COLO668 (cell line): ENCODE data around the gene CYP17A1.
"Not testable (repeated sequence)": the region's sequence is repeated elsewhere in the genome, so short reads cannot be mapped to it uniquely, and the experiment has no call there.

Experiments used
- DNase-seq: peaks from one replicate; lab custom pipeline; 2025; ENCODE audit not compliant: unreplicated experiment; lab: John Stamatoyannopoulos, UW

Gene CYP17A1

DNA sequence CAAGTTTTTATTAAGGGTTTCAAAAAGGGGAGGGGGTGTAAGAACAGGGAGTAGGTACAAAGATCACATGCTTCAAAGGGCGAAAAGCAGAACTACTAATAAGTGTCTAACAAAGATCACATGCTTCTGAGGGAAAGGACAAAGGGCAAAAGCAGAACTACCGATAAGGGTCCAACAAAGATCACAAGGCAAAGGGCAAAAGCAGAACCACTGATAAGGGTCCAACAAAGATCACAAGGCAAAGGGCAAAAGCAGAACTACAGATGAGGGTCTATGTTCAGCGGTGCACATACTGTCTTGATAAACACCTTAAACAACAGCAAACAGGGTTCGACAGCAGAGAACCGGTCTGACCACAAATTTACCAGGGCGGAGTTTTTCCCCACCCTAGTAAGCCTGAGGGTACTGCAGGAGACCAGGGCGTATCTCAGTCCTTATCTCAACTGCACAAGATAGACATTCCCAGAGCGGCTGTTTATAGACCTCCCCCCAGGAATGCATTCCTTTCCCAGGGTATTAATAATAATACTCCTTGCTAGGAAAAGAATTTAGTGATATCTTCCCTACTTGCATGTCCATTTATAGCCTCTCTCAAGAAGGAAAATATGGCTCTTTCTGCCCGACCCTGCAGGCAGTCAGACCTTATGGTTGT, 1.2 kb upstream of the CYP17A1 start:
- DNase-seq = not testable (repeated sequence)

DNA sequence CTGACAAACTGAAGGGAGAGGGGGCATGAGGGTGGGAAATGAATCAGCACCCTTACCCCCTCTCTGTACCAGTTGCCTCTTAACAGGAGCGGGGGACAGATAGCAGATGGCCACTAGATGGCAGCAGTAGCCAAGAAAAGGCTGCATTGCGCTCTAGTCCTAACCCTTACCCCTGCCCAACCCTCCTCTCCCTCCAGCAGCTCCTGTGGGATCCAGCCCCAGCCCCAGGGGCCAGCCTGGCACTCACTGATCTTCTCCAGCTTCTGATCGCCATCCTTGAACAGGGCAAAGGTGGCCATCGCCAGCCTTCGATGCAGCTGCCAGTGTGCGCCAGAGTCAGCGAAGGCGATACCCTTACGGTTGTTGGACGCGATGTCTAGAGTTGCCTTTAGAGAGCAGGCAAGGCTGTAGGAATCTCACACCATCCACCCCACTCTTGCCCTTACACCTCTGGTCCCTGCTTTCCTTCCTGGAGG, 2.2 kb downstream of the CYP17A1 start:
- DNase-seq = peak; percentile 67

DNA sequence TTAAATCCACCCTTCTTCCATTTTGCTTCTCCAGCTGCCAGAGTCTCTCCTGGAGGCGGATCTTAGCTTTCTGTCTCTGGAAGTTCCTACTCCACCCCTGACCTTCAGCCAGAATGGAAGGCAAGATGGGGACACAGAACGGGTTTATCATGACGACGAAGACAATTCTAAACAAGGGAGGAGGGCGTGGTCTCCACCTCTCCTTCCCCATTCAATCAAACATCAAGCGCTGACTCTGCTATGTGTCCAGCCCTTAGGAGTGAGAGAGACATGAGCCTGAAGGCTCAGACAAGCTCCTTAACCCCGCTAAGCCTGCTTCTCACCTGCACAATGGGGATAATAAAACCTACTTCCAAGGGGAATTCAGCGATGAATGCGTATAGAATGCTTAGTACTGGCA, 3.1 kb downstream of the CYP17A1 start:
- DNase-seq = no peak

DNA sequence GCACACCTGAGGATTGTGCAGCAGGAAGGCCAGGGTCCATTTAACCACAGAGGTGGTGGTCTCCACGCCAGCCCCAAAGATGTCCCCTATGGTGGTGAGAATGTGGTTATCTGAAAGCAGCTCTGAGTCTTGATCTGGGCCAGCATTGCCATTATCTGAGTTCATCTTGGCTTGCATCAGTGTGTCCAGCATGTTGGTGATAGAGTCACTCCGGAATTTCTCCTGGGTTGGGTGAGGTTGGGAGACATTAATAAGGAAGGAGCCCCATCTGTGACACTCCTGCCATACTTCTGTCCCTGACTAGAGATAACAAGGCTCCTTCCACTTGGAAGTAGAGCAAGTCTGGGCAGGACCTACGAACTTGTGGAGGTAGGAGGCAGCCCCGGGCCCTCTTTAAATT, 4.2 kb downstream of the CYP17A1 start:
- no peak for DNase-seq

DNA sequence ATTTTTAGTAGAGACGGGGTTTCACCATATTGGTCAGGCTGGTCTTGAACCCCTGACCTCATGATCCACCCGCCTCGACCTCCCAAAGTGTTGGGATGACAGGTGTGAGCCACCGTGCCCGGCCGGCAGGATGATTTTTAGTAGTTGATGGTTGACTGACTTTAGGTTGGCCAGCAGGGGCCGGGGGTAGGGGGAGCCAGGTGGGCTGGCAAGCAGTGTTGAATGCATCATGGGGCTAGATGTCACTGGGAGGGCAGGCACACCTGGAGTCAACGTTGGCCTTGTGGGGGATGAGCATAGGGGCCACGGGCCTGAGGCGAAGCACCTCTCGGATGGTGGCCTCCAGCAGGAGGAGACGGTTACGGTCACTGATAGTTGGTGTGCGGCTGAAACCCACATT, 5.0 kb downstream of the CYP17A1 start:
- no peak for DNase-seq

DNA sequence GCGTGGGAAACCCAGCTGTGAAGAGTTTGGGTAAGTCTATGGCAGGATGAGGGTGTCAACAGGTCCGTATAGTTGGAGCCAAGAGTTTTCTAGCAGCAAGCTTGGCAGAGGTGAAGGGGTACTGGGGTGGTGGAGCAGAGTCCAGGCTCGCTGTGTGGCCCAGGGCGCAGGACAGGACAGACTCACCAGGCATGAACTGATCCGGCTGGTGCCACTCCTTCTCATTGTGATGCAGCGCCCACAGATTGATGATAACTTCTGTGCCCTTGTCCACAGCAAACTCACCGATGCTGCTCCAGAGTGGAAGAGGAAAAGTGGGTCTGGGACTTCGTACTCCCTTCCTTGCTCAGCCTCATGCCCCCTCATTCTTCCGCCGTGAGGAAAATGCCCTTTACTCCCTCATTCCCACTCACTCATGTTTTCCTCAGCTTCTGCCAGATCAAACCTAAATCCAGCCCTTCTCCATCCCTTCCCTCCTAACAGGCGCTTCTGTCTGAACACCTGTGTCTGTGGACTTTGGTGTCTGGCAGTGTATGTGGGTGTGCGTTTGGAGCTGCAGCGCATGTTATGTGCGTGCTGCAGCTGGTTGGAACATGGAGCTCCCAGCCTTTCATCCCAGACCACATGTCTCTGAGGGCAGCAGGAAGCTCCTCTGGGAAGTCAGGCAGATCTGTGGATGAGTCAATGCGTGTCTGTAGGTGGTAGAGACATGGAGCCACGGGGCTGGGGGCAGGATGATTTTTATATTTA, 5.7 kb downstream of the CYP17A1 start:
- DNase-seq = no peak

DNA sequence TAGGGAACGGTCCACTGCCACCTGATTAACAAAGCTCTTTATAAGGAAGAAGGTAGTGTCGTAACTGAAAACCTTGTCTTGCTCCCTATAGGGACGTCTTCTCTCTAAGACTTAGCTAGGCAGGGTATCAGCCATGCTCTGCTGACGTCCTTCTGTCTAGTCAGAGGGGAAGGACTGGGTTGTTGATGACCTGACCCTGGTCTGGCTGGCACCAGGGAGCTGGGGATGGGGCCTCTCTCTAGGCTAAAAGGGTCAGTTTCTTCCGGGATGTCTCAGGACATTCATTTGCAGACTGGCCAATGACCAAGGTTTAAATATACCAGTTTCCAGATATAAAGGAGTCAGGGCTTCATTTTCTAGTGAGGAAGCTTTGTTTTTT, 9.6 kb downstream of the CYP17A1 start:
- no peak for DNase-seq

DNA sequence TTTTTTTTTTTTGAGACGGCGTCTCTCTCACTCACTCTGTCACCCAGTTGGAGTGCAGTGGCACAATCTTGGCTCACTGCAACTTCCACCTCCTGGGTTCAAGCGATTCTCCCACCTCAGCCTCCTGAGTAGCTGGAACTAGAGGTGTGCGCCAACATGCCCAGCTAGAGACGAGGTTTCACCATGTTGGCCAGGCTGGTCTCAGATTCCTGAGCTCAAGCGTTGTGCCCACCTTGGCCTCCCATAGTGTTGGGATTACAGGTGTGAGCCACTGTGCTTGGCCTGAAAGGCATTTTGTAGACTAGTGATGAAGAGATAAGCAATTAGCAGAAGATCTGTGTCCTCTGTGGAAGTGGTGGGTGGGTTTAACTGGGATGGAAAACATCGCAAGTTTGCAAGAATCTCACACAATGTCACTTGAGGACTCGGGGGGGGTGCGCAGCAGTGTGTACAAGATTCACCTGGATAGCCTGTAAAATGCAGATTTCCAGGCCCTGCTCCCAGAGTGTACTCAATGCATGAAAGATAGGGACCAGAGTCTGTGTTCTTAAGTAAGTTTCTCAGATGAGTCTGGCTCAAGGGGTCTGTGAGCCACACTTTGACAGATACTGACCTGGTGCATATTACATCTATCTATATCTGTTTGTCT, 10.9 kb downstream of the CYP17A1 start:
- no peak for DNase-seq

DNA sequence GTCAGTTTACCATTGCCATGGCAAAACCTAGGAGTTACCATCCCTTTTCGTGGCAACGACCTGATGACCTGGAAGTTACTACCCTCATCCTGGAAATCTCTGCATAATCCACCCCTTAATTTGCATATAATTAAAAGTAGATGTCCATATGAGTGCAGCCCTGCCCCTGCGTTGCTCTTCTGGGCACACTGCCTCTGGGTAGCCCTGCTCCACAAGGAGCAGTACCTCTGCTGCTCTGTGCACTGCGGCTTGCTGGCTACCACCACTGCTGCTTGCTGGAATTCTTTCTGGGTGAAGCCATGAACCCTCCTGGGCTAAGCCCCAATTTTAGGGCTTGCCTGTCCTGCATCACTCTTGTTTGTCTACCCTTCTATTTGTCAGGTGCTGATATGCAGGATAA, 12.5 kb downstream of the CYP17A1 start:
- no peak for DNase-seq

DNA sequence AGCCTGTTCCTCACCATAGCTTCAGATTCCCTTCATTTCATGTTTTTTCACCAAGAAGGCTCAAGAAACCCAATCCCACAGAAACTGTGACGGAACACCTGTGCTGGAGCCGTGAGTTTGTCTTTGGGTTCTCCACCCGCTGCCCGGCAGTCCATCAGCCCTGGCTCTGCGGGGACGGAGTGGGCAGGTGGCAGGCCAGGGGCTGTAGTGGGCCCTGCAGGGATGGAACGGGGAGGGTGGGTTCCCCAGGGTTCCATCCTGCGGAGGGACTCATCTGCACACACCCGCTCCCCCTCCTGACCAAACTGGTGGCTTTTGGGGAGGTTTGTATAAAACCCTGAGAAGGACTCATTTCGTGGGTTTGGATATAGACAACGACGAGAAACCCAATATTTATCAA, 15.0 kb downstream of the CYP17A1 start:
- no peak for DNase-seq

DNA sequence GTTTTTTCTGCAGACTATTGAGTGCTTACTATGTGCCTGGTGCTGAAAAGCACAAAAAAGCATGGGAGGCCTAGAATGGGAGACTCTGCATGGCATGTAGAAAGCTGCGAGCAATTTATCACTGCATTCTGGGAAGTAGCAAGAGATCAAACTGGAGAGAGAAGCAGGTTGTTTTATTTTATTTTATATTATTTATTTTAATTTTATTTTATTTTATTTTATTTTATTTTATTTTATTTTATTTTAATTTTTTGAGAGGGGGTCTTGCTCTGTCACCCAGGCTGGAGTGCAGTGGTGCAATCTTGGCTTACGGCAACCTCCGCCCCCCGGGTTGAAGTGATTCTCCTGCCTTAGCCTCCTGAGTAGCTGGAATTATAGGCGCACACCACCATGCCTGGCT, 17.2 kb downstream of the CYP17A1 start:
- DNase-seq = not testable (repeated sequence)

DNA sequence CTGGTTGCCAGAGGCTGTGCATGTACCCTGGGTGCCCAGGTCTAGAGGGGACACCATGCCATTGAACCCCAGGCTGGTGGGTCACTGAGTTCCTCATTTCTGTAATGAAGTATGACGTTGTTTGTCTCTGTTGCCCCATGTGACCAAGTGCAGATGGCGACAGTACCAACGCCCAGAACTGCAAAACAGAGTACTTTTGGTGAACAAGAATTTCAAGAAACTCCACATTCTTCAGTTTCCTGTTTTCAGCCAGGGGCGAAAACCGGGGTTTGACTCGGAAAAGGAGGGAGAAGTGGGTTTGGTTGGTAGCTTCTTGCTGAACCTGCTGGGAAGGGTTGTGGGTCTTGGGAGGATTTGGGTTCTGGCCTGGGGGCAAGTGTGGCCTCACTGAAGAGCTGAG, 18.2 kb downstream of the CYP17A1 start:
- no peak for DNase-seq

DNA sequence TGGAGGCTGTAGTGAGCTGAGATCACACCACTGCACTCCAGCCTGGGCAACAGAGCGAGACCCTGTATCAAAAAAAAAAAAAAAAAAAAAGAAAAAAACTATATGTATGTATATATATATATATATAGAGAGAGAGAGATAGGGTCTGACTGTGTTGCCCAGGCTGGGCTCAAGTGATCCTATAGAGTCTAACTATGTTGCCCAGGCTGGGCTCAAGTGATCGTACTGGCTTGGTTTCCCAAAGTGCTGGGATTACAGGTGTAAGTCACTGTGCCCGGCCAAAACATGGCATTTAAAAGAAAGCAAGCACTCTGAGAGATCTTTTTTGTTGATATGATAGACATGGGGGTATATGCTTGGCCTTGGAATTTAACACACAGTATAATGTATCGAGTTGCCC, 20.0 kb downstream of the CYP17A1 start:
- DNase-seq = no peak

DNA sequence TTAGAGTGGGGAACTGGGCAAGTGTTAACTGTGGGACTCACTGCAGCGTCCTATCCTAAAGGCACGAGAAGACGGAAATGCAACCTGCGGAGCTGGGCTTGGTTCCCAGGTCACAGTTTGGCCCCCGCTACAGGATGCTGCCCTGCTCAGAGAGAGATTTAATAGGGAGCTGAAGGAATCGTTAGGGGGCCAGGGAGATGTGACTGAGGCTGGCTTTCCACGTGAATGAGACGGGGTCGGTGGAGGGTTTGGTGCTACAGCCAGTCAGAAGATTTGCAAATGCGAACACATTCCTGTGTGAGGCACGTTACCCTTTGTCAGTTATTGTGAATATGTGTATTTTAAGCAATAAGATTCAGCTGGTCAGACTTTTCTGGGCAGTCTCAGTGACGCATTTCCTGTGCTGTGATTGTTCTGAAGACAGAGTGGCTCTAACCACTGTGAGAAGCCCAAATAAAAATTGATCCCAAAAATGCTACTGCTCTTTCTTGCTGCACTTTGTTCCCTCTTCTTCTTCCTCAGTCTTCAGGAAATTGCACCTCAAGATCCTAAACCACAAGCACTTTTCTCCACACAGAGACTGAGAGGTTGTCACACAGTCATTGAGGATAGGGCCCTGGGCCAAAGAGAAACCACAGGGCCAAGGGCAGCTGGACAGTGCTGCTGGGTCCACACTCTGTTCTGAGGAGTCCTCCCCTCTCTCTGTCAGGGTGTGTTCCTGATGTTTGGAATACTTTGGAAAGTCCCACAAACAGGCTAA, 21.2 kb downstream of the CYP17A1 start:
- no peak for DNase-seq

DNA sequence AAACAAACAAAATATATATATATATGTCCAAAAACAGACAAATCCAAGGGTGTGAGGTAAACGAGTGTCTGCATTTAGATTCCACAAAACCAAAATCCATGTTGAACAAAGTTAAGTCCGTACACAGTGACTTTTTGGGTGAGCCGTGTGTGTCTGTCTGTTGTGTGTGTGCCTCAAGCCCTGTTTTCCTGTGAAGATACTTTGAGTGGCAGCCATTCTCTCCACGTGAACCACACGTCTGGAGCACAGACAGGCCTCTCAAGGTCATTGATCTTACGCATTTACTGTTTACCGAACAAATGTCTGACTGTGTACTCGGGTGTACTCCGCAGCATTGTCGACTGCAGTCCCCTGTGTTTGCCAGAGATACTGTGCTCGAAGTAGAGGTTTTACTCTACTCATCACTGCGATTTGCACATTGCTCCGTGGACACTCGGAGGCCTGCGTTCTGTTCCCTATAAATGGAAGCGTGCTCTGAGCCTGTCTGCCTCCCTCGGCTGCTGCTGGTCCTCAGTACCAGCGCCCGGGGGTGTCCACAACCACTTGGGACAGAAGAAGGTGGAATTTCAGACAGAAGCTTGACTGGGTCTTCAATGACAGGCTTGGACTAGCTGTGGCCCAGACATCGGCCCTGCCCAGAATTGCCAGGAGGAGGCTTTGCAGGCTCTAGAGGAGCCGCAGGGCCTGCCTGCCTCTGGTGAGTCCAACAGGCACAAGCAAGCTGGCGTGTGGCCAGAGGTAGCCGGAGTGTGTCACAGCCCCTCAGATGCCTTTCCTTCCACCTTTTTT, 22.1 kb downstream of the CYP17A1 start:
- DNase-seq = no peak

DNA sequence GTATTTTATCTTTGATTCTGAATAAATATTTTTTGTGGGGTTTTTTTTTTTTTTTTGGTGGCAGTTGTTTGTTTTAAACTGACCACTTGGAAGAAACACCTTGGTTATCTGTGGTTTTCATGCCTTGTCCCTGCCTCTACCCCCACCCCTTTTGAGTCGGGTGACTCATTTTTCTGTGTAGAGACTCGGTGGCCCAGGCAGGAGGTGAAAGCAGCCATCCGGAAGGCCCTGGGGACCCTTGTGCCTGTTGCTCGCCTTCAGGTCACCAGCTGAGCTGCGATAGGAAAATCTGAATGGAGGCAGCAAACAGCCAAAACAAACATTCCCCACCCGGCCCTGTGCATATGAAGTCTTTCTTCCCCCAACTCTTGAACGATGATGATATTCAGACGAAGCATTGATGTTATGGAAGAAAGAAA, 22.8 kb downstream of the CYP17A1 start:
- DNase-seq = no peak

DNA sequence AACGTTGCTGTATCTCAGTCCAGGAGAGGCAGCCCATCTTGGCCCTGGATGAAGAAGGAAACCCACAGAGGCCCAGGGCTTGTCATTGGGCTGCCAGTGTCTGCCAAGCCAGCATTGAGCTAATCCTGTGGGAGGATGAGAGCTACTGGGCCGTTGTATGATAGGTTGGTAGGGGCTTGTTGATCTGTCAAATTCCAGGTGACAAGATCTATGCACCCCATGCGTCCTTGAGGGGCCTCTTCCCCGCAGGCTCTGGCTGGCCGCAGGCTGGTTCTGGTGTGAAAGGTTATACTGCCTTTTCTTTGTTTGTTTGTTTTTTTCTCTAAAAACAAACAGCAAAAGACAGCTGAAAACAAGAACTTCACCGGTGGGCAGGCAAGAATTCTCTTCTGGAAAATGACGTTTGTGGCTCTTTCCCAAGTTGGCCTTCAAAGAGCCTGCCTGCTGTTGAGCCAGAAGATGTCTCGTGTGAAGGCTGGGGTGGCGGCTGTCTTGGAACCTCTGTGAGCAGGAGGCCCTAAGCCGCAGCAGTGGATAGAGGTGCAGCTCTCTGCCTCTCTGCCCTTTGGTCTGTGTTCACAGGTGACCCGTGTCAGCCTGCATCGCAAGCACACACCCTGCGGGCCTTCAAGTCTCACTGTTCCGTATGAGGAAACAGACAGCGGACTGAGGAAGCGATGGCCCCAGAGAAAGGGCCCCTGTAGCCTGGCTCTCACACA, 23.3 kb downstream of the CYP17A1 start:
- DNase-seq = no peak

DNA sequence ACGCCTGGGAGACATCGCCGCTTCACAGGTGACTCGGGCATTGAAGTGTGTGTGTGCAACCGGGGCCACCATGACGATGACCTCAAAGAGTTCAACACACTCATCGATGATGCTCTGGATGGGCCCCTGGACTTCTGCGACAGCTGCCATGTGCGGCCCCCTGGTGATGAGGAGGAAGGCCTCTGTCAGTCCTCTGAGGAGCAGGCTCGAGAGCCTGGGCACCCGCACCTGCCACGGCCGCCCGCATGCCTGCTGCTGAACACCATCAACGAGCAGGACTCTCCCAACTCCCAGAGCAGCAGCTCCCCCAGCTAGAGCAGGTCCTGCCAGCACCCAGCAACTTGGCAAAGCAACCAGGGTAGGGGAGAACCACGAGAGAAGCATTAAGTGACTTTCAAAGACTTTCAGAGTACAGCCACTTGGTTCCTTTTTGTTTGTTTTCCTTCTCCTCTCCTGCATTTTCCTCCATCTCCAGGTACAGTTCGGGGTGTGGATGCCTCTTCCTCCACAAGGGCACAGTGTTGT, 24.1 kb downstream of the CYP17A1 start:
- no peak for DNase-seq

DNA sequence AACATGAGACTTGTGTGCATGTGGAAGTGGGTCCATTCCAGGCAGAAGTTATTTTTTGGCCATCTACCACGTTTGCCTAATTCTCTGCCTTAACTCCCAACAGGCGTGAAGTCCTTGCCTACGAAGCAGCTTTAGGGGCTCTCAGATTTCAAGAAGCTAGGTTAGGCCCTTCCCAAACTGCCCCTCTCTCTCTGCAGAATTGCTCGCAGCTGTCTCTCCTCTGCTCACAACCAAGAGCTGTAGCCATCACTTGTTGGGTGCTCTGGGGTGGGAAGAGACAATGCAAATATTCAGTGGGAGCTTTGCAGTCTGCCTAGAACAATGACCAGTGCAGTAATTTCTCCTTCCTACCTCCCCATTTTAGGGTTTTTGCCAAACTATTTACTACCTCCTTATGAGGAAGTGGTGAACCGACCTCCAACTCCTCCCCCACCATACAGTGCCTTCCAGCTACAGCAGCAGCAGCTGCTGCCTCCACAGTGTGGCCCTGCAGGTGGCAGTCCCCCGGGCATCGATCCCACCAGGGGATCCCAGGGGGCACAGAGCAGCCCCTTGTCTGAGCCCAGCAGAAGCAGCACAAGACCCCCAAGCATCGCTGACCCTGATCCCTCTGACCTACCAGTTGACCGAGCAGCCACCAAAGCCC, 24.9 kb downstream of the CYP17A1 start:
- no peak for DNase-seq
